Superior temporal gyrus (tissue), 1 donor: ENCODE results near the gene MORF4L1.
"Not testable (repeated sequence)": the region's sequence is repeated elsewhere in the genome, so short reads cannot be mapped to it uniquely, and the experiment has no call there.

ENCODE experiments used
- DNase-seq: peaks from one replicate; pipeline ENCODE4 v3.0.0-alpha.2; 2016; ENCODE audit errors: extremely low spot score

The MORF4L1 gene

DNA sequence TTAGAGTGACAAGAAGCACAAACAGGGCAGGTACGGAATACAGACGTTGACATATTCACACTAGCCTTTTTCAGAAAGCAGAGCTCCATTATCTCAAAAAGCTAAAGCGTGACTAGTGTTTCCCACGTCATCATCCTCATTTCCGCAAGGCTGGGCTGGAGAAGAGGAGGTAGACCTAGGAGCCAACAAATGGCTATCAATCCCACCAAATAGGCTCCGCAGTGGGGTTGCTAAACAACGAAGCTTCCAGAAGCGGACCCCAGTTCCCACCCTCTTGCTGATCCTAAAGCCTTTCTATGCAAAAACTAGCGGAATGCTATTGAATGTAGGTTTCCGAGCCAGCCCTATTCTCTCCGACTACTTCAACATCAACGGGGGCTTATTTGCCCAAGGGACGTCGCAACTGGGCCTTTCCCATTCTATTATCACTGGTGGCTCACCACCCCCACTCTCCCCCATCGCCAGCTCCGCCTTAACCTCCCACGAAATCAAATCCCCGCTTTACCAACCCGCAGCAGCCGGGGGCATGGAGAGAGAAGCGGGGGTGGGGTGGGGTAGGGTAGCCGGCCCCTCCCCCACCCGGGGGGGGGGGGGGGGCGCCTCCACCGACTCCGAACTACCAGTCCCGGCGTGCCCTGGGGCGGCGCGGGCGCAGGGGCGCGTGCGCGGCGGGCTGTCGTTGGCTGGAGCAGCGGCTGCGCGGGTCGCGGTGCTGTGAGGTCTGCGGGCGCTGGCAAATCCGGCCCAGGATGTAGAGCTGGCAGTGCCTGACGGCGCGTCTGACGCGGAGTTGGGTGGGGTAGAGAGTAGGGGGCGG, at the start of gene MORF4L1:
TSS of gene MORF4L1 (plus strand) at position 736 of the 817 bp plus-strand sequence. CDS start 128 bp downstream, outside the sequence.
- DNase-seq = peak; percentile 93

- no peak for DNase-seq
Measured at GRCh38 chr15:78828920-78829319, 43.8 kb upstream of the MORF4L1 start.

GRCh38 chr15:78830514-78831228, 42.0 kb upstream of the MORF4L1 start:
- no peak for DNase-seq

- no peak for DNase-seq
Measured at GRCh38 chr15:78831229-78832207, 41.2 kb upstream of the MORF4L1 start.

DNA sequence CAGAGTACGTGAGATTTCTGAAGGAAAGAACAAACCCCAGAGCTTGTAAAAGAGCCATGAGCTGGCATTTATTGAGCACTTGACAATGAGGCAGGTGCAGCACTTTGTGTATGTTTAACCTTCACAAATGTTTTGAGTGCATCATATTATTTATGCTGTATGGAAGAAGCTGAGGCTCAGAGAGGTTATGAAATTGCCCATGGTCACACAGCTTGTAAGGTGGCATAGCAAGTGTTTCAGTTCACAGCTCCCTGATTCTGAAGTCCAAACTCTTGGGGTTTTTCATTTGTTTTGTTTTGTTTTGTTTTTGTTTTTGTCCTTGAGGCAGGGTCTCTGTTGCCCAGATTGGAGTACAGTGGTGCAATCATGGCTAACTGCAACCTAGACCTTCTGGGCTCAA, 36.4 kb upstream of the MORF4L1 start:
- no peak for DNase-seq

- DNase-seq = no peak
Measured at GRCh38 chr15:78837131-78837530, 35.6 kb upstream of the MORF4L1 start.

DNA sequence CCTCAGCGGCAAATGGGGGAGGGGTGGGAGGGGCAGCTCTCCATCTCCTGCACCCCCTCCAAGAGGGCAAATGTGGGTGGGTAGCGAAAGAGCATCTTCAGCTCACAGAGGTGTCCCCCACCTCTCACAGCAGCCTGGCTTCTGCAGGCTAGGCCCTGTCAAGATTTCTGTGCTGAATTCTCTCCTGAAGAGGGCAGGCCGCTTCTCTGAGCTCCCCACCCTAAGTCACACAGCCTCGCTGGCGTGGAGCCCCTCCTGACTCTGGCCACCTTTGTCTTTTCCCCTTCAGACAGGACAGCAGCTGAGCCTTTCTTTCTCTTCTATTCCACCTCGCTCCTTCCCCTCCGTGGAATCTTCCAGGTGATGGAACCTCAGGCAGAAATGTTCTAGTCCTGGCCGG, 35.1 kb upstream of the MORF4L1 start:
- no peak for DNase-seq

DNA sequence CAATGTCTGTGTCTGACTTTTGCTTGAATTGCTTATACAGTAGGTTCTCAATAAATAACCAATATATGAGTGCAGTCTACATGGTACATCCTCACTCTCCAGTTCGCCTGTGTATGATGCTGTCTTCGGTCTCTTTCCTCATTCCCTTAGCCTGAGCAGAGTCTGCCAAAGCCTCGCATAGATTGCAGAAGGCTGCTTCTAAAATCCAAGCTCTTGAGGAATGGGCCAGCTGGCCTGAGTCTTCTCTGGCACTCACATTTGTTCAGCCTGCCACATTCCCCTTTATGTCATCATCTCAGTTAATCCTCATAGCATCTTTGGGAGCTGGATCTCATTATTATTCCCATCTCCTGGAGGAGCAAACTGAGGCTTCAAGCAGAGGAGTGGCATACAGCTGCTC, 34.2 kb upstream of the MORF4L1 start:
- no peak for DNase-seq

DNA sequence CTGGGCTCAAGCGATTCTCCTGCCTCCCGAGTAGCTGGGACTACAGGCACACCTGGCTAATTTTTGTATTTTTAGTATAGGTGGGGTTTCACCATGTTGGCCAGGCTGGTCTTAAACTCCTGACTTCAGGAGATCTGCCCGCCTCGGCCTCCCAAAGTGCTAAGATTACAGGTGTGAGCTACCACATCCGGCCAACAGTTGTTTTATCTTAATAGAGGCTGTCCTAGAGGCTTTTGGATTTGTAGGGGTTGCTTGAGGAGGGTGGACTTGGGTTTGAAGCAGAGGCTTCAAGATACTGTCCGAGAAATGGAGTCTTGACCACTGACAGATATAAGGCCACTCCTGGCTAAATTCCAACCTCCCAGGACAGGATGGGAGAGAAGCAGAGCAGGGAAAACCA, 33.5 kb upstream of the MORF4L1 start:
- DNase-seq = not testable (repeated sequence)

DNA sequence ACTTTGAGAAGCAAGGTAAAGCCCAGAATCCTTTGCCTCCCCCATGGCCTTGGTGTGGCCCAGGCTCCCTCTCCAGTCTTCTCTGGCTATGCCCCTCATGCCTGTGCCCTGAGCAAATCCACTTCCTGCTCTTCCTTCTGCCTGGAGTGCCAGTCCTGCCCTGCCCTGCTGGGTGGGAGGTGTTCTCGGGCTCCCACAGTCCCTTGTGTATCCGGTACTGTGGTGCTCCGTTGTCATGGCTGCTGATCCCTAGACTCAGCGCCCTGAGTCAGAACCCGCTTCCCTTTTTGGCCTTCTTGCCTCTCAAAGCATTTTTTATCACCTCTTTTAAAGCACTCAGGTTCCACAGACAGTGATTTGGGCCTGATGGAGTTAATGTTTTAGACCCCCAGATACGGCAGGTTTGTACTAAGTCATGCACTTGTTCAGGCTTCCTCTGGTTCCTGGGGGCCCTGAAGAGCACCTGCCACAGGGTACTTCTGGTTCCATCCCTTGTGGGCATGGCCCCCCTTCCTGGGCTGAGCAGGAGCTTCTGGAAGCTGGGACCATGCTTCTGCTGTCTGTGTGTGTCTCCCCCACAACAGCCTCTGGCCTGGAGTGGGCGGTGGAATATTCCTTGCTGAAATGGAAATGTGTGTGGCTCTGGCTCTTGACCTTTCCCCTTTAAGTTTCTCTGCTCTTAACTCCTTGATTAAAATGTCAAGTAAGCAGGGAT, 31.9 kb upstream of the MORF4L1 start:
- DNase-seq = no peak

GRCh38 chr15:78841376-78841706, 31.3 kb upstream of the MORF4L1 start:
- DNase-seq = no peak

GRCh38 chr15:78841891-78842290, 30.8 kb upstream of the MORF4L1 start:
- no peak for DNase-seq

GRCh38 chr15:78842519-78842918, 30.2 kb upstream of the MORF4L1 start:
- DNase-seq = no peak

- DNase-seq = not testable (repeated sequence)
Measured at GRCh38 chr15:78846906-78847305, 25.8 kb upstream of the MORF4L1 start.

DNA sequence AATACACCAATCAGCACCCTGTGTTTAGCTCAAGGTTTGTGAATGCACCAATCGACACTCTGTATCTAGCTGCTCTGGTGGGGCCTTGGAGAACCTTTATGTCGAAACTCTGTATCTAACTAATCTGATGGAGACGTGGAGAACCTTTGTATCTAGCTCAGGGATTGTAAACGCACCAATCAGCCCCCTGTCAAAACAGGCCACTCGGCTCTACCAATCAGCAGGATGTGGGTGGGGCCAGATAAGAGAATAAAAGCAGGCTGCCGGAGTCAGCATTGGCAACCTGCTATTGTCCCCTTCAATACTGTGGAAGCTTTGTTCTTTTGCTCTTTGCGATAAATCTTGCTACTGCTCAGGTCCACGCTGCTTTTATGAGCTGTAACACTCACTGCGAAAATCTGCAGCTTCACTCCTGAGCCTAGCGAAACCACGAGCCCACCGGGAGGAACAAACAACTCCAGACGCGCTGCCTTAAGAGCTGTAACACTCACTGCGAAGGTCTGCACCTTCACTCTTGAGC, 25.2 kb upstream of the MORF4L1 start:
- DNase-seq = not testable (repeated sequence)

DNA sequence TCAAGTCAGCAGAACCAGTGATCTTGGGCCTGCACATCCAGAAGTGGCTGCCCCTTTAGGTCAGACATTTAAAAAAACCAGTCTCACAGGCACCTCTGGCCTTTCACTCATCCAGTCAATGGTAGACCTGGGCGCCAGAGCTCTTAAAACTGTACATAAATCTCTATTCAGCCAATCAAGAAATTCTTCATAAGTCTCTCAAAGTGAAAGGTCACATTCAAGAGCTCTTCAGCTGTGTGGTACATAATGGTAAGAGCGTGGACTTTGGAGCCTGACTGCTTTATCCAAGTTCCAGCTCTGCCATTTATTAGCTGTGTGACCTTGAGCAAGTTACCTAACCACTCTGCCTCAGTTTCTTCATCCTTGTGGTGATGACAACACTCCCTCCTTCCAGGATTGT, 22.3 kb upstream of the MORF4L1 start:
- DNase-seq = peak; percentile 27

DNA sequence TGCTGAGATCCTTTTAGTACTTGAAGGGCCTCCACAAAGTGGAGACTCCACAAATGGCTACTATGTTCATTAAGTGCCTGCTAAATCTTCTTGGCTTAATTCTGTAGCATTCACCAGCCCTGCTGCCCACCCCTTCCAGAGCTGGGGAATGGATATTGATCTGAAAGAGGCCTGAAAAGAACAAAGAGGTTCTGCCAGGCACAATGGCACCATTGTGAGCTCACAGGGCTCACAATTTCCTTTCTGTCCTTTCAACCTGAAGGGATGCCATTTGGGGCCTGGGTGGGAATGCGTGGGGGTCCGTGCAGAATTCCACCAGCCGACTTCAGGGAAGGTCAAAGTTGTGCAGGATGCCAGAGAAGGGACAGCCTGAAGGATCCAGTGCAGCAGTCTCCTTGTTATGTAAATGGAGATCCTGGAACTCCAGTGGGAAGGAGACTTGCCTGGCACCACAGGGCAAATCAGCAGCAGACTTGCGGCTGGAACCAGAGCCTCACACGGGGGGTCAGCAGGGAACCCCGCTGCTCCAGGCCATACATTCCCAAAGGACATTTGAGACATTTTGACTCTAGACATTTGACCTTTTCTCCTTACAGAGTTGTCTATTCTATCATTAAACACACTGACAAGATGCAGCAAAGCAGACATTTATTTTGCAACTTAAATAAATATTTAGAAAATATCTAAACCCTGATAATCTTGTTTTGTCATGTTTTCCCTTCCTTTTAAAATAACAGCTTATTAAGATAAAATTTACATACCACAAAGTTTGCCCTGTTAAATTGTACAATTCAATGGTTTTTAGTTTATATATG, 21.5 kb upstream of the MORF4L1 start:
- peak; percentile 81 for DNase-seq

GRCh38 chr15:78853500-78853899, 19.2 kb upstream of the MORF4L1 start:
- no peak for DNase-seq

DNA sequence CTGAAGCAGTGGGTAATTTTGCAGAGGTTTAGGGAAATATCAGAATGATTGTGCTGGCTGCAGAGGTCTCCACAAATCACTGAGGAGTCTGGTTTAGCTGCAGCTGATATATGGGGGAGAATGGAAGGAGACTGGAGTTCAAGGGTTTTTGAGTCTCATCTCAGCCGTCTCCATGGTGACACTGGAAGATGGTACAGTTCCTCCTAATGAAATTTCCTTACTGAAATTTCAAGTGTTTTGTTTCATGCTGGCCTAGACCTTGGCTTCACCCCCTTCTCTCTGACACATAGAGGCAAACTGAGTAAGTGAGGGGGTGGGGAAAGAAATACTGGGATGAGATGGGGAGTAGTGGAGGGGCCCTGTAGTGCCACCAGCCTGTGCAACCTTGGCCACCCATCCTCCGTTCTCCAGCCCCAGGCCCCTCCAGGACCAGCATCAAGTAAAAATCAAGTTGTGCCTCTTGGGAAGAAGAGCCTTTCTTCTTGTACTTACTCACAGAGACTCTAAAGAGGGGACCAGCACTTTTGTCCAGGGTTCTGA, 17.8 kb upstream of the MORF4L1 start:
- no peak for DNase-seq

DNA sequence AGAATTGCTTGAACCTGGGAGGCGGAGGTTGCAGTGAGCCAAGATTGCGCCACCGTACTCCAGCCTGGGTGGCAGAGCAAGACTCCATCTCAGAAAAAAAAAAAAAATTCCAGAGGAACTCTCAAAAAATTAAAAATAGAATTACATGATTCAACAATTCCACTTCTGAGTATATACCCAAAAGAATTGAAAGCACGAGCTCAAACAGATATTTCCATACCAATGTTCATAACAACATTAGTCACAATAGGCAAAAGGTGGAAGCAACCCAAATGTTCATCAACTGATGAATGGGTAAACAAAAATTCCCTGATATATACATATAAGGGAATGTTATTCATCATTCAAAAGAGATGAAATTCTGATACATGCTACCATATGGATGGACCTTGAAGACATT, 16.9 kb upstream of the MORF4L1 start:
- no peak for DNase-seq
